ENCODE results near the gene NUTM2B. TPM values are rescaled to one million over a fixed set of nuclear protein-coding genes. Genes with fewer than 3 reads are reported as not detected.
"Not testable (repeated sequence)": the region's sequence is repeated elsewhere in the genome, so short reads cannot be mapped to it uniquely, and the experiment has no call there.

The NUTM2B gene
- total RNA-seq, 1 donor from 2014 or later = 1.9 TPM

GRCh38 chr10:79696596-79696995 lies 6.4 kb upstream of the NUTM2B start:
- H3K27ac Mint-ChIP-seq; H3K4me3 Mint-ChIP-seq (ENCODE audit: low read depth); H3K36me3 Mint-ChIP-seq (ENCODE audit: insufficient read depth); H3K9me3 Mint-ChIP-seq (ENCODE audit: low read depth); H3K27me3 Mint-ChIP-seq; DNase-seq (ENCODE audit: low spot score, unreplicated experiment); H3K4me1 Mint-ChIP-seq (ENCODE audit: low read depth): not testable (repeated sequence)

- not testable (repeated sequence) for H3K36me3 Mint-ChIP-seq (ENCODE audit: insufficient read depth); H3K27me3 Mint-ChIP-seq; H3K27ac Mint-ChIP-seq; H3K4me3 Mint-ChIP-seq (ENCODE audit: low read depth); H3K4me1 Mint-ChIP-seq (ENCODE audit: low read depth); DNase-seq (ENCODE audit: low spot score, unreplicated experiment); H3K9me3 Mint-ChIP-seq (ENCODE audit: low read depth)
Measured at GRCh38 chr10:79697141-79697540, 5.9 kb upstream of the NUTM2B start.

- not testable (repeated sequence) for H3K9me3 Mint-ChIP-seq (ENCODE audit: low read depth); H3K4me1 Mint-ChIP-seq (ENCODE audit: low read depth); H3K36me3 Mint-ChIP-seq (ENCODE audit: insufficient read depth); H3K4me3 Mint-ChIP-seq (ENCODE audit: low read depth); DNase-seq (ENCODE audit: low spot score, unreplicated experiment); H3K27ac Mint-ChIP-seq; H3K27me3 Mint-ChIP-seq
Measured at GRCh38 chr10:79700381-79700944, 2.6 kb upstream of the NUTM2B start.

DNA sequence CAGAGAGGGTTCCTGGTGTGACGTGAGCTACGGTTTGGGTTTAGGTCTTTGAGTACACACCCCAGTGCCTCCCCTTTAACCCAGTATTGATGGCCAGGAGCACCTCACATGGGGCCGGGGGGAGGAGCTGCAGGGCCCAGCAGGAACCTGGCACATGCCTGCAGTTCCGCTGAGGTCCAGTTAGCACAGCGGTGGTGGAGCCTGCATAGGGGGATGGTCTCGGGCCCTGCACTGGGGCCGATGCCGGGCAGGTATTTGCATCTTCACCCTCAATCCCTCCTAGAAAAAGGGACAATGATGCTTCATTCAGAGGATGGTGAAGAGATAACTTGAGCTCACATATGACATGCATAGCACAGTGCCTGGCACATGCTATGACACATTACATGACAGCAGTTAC lies 4.0 kb downstream of the NUTM2B start:
- not testable (repeated sequence) for H3K36me3 Mint-ChIP-seq (ENCODE audit: insufficient read depth); H3K4me1 Mint-ChIP-seq (ENCODE audit: low read depth); H3K27ac Mint-ChIP-seq; H3K9me3 Mint-ChIP-seq (ENCODE audit: low read depth); H3K27me3 Mint-ChIP-seq; DNase-seq (ENCODE audit: low spot score, unreplicated experiment); H3K4me3 Mint-ChIP-seq (ENCODE audit: low read depth)

DNA sequence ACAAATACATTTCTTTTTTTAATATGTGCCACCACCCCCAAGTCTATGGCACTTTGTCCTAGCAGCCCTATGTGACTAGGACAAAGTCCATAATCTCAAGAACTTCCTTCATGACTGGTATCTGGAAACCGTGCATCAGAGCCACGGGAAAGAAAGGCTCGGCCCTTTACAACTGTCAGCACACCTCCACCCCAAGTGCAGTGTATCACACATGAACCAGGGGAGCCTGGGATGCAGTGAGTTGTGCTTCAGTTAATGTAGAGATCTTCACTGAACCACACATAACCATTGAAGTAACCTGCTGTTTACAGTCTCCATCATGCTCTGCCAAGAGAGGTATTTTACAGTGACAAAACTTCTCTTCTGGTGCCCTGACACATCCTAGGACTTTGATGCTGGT lies 11.9 kb downstream of the NUTM2B start:
- H3K36me3 Mint-ChIP-seq (ENCODE audit: insufficient read depth); H3K27me3 Mint-ChIP-seq; H3K27ac Mint-ChIP-seq; DNase-seq (ENCODE audit: low spot score, unreplicated experiment); H3K9me3 Mint-ChIP-seq (ENCODE audit: low read depth); H3K4me1 Mint-ChIP-seq (ENCODE audit: low read depth); H3K4me3 Mint-ChIP-seq (ENCODE audit: low read depth): not testable (repeated sequence)

DNA sequence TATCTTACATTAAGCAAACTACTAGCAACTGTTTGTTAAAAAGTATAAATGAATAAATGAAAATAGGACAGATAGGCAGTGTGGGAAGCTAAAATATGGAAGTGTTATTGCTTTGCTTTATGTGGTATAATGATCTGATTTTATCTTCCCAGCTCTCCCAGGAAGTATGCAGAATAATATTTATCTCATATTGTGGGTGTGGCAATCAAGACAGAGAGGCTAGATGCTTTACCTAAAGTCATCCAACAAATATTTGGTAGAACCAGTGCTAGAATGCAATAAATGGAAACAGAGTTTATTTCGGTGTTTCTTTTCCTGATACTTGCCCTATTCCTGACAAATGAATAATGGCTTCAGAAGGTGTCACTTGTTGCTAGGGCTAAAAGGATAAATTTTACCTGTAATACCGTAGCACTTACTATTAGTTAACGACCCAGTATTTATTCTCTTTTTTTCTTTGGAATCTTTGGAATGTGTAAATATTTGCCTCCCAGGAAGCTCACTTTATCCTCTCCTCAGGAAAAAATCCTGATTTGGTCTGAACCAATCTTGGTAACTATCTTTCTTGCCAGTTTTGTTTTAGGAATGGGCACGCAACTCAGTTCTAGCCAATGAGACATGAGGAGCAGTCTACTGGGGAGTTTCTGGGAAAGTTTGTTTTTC lies 14.0 kb downstream of the NUTM2B start:
- H3K27ac Mint-ChIP-seq = peak overlapping the region; percentile 71
- not testable (repeated sequence) for H3K27me3 Mint-ChIP-seq; H3K9me3 Mint-ChIP-seq (ENCODE audit: low read depth); H3K36me3 Mint-ChIP-seq (ENCODE audit: insufficient read depth); H3K4me3 Mint-ChIP-seq (ENCODE audit: low read depth); DNase-seq (ENCODE audit: low spot score, unreplicated experiment); H3K4me1 Mint-ChIP-seq (ENCODE audit: low read depth)

GRCh38 chr10:79720000-79720399 lies 17.0 kb downstream of the NUTM2B start:
- H3K4me3 Mint-ChIP-seq (ENCODE audit: low read depth); H3K4me1 Mint-ChIP-seq (ENCODE audit: low read depth); H3K9me3 Mint-ChIP-seq (ENCODE audit: low read depth); H3K36me3 Mint-ChIP-seq (ENCODE audit: insufficient read depth); H3K27ac Mint-ChIP-seq; DNase-seq (ENCODE audit: low spot score, unreplicated experiment); H3K27me3 Mint-ChIP-seq: not testable (repeated sequence)

DNA sequence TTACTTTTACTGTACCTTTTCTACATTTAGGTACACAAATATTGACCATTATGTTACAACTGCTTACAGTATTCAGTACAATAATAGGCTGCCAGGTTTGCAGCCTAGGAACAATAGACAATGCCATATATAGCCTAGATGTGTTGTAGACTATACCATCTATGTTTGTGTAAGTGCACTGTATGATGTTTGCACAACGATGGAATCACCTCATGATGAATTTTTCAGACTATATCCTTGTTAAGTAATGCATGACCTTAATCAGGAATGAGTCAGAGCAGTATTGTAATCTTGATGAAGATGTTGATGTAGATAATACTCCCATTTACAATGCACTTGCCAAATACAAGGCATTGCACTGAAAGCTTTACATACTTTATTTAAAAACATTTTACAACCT lies 23.6 kb downstream of the NUTM2B start:
- not testable (repeated sequence) for H3K27me3 Mint-ChIP-seq; H3K4me1 Mint-ChIP-seq (ENCODE audit: low read depth); H3K36me3 Mint-ChIP-seq (ENCODE audit: insufficient read depth); H3K27ac Mint-ChIP-seq; H3K4me3 Mint-ChIP-seq (ENCODE audit: low read depth); H3K9me3 Mint-ChIP-seq (ENCODE audit: low read depth); DNase-seq (ENCODE audit: low spot score, unreplicated experiment)

- peaks cover 11% of the 10 kb centered on the region for H3K36me3 Mint-ChIP-seq (ENCODE audit: insufficient read depth)
- not testable (repeated sequence) for H3K4me3 Mint-ChIP-seq (ENCODE audit: low read depth); H3K27me3 Mint-ChIP-seq; H3K9me3 Mint-ChIP-seq (ENCODE audit: low read depth); DNase-seq (ENCODE audit: low spot score, unreplicated experiment); H3K27ac Mint-ChIP-seq; H3K4me1 Mint-ChIP-seq (ENCODE audit: low read depth)
Measured at GRCh38 chr10:79744844-79745243, 41.8 kb downstream of the NUTM2B start.

GRCh38 chr10:79748510-79748909 lies 45.5 kb downstream of the NUTM2B start:
- H3K36me3 Mint-ChIP-seq (ENCODE audit: insufficient read depth); H3K4me1 Mint-ChIP-seq (ENCODE audit: low read depth); H3K4me3 Mint-ChIP-seq (ENCODE audit: low read depth); DNase-seq (ENCODE audit: low spot score, unreplicated experiment); H3K27ac Mint-ChIP-seq; H3K9me3 Mint-ChIP-seq (ENCODE audit: low read depth); H3K27me3 Mint-ChIP-seq: not testable (repeated sequence)

DNA sequence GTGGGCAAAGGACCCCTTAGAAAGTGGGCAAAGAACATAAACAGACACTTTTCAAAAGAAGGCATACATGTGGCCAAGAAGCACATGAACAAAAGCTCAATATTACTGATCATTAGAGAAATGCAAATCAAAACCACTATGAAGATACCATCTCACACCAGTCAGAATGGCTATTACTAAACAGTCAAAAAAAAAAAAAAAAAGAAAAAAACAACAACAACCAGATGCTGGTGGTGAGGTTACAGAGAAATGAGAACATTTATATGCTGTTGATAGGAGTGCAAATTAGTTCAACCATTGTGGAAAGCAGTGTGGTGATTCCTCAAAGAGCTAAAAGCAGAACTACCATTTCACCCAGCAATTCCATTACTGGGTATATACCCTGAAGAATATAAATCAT lies 50.6 kb downstream of the NUTM2B start:
- not testable (repeated sequence) for H3K9me3 Mint-ChIP-seq (ENCODE audit: low read depth); H3K36me3 Mint-ChIP-seq (ENCODE audit: insufficient read depth); H3K27me3 Mint-ChIP-seq; H3K27ac Mint-ChIP-seq; H3K4me3 Mint-ChIP-seq (ENCODE audit: low read depth); DNase-seq (ENCODE audit: low spot score, unreplicated experiment); H3K4me1 Mint-ChIP-seq (ENCODE audit: low read depth)

All from progenitor cell of endocrine pancreas (in vitro differentiated cells).